ENCODE measurements around the gene GSG1L2.

GSG1L2 gene

GRCh38 chr17:9821921-9822320 lies at the start of gene GSG1L2:
Gene GSG1L2 (minus strand): TSS chr17:9822079. CDS start chr17:9822071, 8 bp downstream.
- Histone ChIP-seq H3K27me3 (ENCODE audit: control insufficient read depth, insufficient read depth, low read length) (no peaks in the 10 kb centered on the region), H3K9me3 (ENCODE audit: control insufficient read depth, low read length) (no peaks in the 10 kb centered on the region), H3K36me3 (ENCODE audit: control insufficient read depth, insufficient read depth, low read length) (no peaks in the 10 kb centered on the region), H3K4me3 (ENCODE audit: low read length) (no peak within 1 kb of the TSS), H3K4me1 (ENCODE audit: control insufficient read depth, insufficient read depth, low read length) (no peaks in the 10 kb centered on the region), H3K9ac (ENCODE audit: low read length) (no peak within 1 kb of the TSS)

DNA sequence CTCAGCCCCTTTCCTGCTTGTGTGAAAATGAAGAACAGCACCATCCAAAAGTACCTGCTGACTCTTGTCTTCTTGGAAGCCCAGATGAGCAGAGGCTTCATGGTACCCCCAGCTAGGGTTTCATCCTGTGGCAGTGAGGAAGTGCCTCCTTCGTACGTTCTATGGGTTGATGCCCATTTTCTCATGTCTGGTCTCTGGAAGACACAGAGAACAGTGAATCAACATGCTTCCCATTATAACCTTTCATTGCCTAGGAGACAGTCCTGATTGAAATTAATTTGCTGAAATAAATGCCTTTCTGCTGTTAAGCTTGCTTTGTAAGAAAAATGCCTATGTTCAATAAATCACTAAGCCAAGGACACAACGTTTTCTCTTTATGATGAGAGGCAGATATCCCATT lies 46.7 kb upstream of the GSG1L2 start:
- H3K4me3 ChIP-seq (ENCODE audit: low read length), result no peak overlapping the region
- no peaks in the 10 kb centered on the region for H3K9me3 ChIP-seq (ENCODE audit: control insufficient read depth, low read length)
- no peaks in the 10 kb centered on the region for H3K27me3 ChIP-seq (ENCODE audit: control insufficient read depth, insufficient read depth, low read length)
- no peaks in the 10 kb centered on the region for H3K36me3 ChIP-seq (ENCODE audit: control insufficient read depth, insufficient read depth, low read length)
- no peak overlapping the region for H3K9ac ChIP-seq (ENCODE audit: low read length)
- no peaks in the 10 kb centered on the region for H3K4me1 ChIP-seq (ENCODE audit: control insufficient read depth, insufficient read depth, low read length)

GRCh38 chr17:9865586-9865985 lies 43.7 kb upstream of the GSG1L2 start:
- H3K36me3 ChIP-seq (ENCODE audit: control insufficient read depth, insufficient read depth, low read length), result no peaks in the 10 kb centered on the region
- H3K9me3 ChIP-seq (ENCODE audit: control insufficient read depth, low read length), result no peaks in the 10 kb centered on the region
- no peaks in the 10 kb centered on the region for H3K4me1 ChIP-seq (ENCODE audit: control insufficient read depth, insufficient read depth, low read length)
- H3K9ac ChIP-seq (ENCODE audit: low read length), result no peak overlapping the region
- H3K4me3 ChIP-seq (ENCODE audit: low read length), result no peak overlapping the region
- H3K27me3 ChIP-seq (ENCODE audit: control insufficient read depth, insufficient read depth, low read length), result no peaks in the 10 kb centered on the region

DNA sequence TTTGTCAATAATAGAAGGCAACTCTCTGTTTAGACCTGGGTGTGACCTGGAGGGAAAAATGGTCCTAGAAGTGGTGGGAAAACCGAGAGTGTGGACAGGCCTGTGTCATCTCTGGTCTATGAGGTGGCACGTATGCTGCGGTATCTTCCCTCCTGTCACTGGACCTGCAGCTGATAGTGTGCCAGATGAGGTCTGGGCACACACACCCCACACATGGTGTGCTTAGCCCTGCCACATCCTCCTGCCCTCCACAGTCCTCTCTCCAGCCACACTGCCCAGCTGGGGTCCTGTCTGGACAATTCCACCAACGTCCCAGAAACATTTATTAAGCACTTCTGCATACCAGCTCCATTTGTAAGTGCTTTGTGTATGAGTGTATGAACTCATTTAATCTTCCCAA lies 41.1 kb upstream of the GSG1L2 start:
- no peak overlapping the region for H3K4me3 ChIP-seq (ENCODE audit: low read length)
- no peaks in the 10 kb centered on the region for H3K9me3 ChIP-seq (ENCODE audit: control insufficient read depth, low read length)
- H3K27me3 ChIP-seq (ENCODE audit: control insufficient read depth, insufficient read depth, low read length), result no peaks in the 10 kb centered on the region
- H3K9ac ChIP-seq (ENCODE audit: low read length), result no peak overlapping the region
- no peaks in the 10 kb centered on the region for H3K4me1 ChIP-seq (ENCODE audit: control insufficient read depth, insufficient read depth, low read length)
- no peaks in the 10 kb centered on the region for H3K36me3 ChIP-seq (ENCODE audit: control insufficient read depth, insufficient read depth, low read length)

- Histone ChIP-seq H3K4me1 (ENCODE audit: control insufficient read depth, insufficient read depth, low read length) (no peaks in the 10 kb centered on the region), H3K9me3 (ENCODE audit: control insufficient read depth, low read length) (no peaks in the 10 kb centered on the region), H3K4me3 (ENCODE audit: low read length) (no peak overlapping the region), H3K9ac (ENCODE audit: low read length) (no peak overlapping the region), H3K36me3 (ENCODE audit: control insufficient read depth, insufficient read depth, low read length) (no peaks in the 10 kb centered on the region), H3K27me3 (ENCODE audit: control insufficient read depth, insufficient read depth, low read length) (no peaks in the 10 kb centered on the region)
These were observed 40.3 kb upstream of the GSG1L2 start for GRCh38 chr17:9862220-9862619.

- Histone ChIP-seq H3K36me3 (ENCODE audit: control insufficient read depth, insufficient read depth, low read length) (no peaks in the 10 kb centered on the region), H3K4me1 (ENCODE audit: control insufficient read depth, insufficient read depth, low read length) (no peaks in the 10 kb centered on the region), H3K4me3 (ENCODE audit: low read length) (no peak overlapping the region), H3K27me3 (ENCODE audit: control insufficient read depth, insufficient read depth, low read length) (no peaks in the 10 kb centered on the region), H3K9me3 (ENCODE audit: control insufficient read depth, low read length) (no peaks in the 10 kb centered on the region), H3K9ac (ENCODE audit: low read length) (no peak overlapping the region)
These were observed 39.0 kb upstream of the GSG1L2 start for GRCh38 chr17:9860851-9861250.

- H3K9me3 ChIP-seq (ENCODE audit: control insufficient read depth, low read length), result no peaks in the 10 kb centered on the region
- H3K9ac ChIP-seq (ENCODE audit: low read length), result no peak overlapping the region
- H3K36me3 ChIP-seq (ENCODE audit: control insufficient read depth, insufficient read depth, low read length), result no peaks in the 10 kb centered on the region
- H3K4me3 ChIP-seq (ENCODE audit: low read length), result no peak overlapping the region
- no peaks in the 10 kb centered on the region for H3K4me1 ChIP-seq (ENCODE audit: control insufficient read depth, insufficient read depth, low read length)
- no peaks in the 10 kb centered on the region for H3K27me3 ChIP-seq (ENCODE audit: control insufficient read depth, insufficient read depth, low read length)
These were observed 37.9 kb upstream of the GSG1L2 start for GRCh38 chr17:9859781-9860180.

GRCh38 chr17:9855036-9855435 lies 33.2 kb upstream of the GSG1L2 start:
- H3K9ac ChIP-seq (ENCODE audit: low read length), result no peak overlapping the region
- no peaks in the 10 kb centered on the region for H3K4me1 ChIP-seq (ENCODE audit: control insufficient read depth, insufficient read depth, low read length)
- no peaks in the 10 kb centered on the region for H3K27me3 ChIP-seq (ENCODE audit: control insufficient read depth, insufficient read depth, low read length)
- no peaks in the 10 kb centered on the region for H3K9me3 ChIP-seq (ENCODE audit: control insufficient read depth, low read length)
- no peak overlapping the region for H3K4me3 ChIP-seq (ENCODE audit: low read length)
- no peaks in the 10 kb centered on the region for H3K36me3 ChIP-seq (ENCODE audit: control insufficient read depth, insufficient read depth, low read length)

DNA sequence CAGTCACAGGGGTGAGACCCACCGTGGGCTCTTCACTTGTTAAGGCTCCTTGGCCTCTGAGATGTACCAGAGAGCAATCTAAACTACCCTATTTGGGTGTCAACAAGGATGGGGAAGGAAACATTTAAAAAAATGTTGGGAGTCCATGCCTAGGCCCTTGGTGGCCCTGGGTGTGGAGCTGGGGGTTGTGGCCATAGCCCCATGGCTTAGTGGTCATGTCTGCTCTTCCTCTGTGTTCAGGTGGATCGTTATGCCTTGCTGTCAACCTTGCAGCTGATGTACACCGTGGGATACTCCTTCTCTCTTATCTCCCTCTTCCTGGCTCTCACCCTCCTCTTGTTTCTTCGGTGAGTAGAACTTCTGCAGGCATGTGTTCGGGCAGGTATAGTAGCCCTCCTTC lies 32.4 kb upstream of the GSG1L2 start:
- no peak overlapping the region for H3K4me3 ChIP-seq (ENCODE audit: low read length)
- no peak overlapping the region for H3K9ac ChIP-seq (ENCODE audit: low read length)
- no peaks in the 10 kb centered on the region for H3K27me3 ChIP-seq (ENCODE audit: control insufficient read depth, insufficient read depth, low read length)
- no peaks in the 10 kb centered on the region for H3K9me3 ChIP-seq (ENCODE audit: control insufficient read depth, low read length)
- no peaks in the 10 kb centered on the region for H3K4me1 ChIP-seq (ENCODE audit: control insufficient read depth, insufficient read depth, low read length)
- H3K36me3 ChIP-seq (ENCODE audit: control insufficient read depth, insufficient read depth, low read length), result no peaks in the 10 kb centered on the region

- Histone ChIP-seq H3K4me1 (ENCODE audit: control insufficient read depth, insufficient read depth, low read length) (no peaks in the 10 kb centered on the region), H3K27me3 (ENCODE audit: control insufficient read depth, insufficient read depth, low read length) (no peaks in the 10 kb centered on the region), H3K9ac (ENCODE audit: low read length) (no peak overlapping the region), H3K9me3 (ENCODE audit: control insufficient read depth, low read length) (no peaks in the 10 kb centered on the region), H3K4me3 (ENCODE audit: low read length) (no peak overlapping the region), H3K36me3 (ENCODE audit: control insufficient read depth, insufficient read depth, low read length) (no peaks in the 10 kb centered on the region)
These were observed 28.3 kb upstream of the GSG1L2 start for GRCh38 chr17:9850151-9850550.

DNA sequence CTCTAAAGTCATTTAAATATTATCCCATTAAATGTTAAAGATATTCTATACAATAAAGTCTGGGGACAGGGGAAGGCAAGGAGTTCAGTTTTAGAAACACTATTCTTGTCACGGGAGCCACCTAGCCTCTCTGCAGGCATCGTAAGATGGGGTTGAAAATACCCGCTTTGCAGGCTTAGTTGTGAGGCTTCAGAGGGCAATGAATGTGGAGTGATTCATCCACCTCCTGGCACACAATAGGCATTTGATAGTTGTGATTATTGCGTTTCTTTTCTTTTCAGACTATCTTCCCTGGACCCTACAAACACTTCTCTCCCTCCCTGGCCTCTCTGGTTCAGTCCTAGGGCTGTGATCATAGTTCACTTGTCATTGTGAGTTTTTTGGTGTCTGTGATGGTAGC lies 23.4 kb upstream of the GSG1L2 start:
- Histone ChIP-seq H3K4me1 (ENCODE audit: control insufficient read depth, insufficient read depth, low read length) (peaks cover 3% of the 10 kb centered on the region), H3K4me3 (ENCODE audit: low read length) (no peak overlapping the region), H3K36me3 (ENCODE audit: control insufficient read depth, insufficient read depth, low read length) (no peaks in the 10 kb centered on the region), H3K27me3 (ENCODE audit: control insufficient read depth, insufficient read depth, low read length) (no peaks in the 10 kb centered on the region), H3K9me3 (ENCODE audit: control insufficient read depth, low read length) (no peaks in the 10 kb centered on the region), H3K9ac (ENCODE audit: low read length) (no peak overlapping the region)

- Histone ChIP-seq H3K9ac (ENCODE audit: low read length) (no peak overlapping the region), H3K36me3 (ENCODE audit: control insufficient read depth, insufficient read depth, low read length) (no peaks in the 10 kb centered on the region), H3K4me1 (ENCODE audit: control insufficient read depth, insufficient read depth, low read length) (peaks cover 3% of the 10 kb centered on the region), H3K9me3 (ENCODE audit: control insufficient read depth, low read length) (no peaks in the 10 kb centered on the region), H3K27me3 (ENCODE audit: control insufficient read depth, insufficient read depth, low read length) (no peaks in the 10 kb centered on the region), H3K4me3 (ENCODE audit: low read length) (no peak overlapping the region)
These were observed 22.3 kb upstream of the GSG1L2 start for GRCh38 chr17:9844153-9844552.
